Sigmoid colon (tissue), 3 donors: ENCODE measurements around the gene CLEC20A.

Source experiments
- POLR2A ChIP-seq, 2 donors: fragments of 450-650 bp; IDR thresholded peaks; one replicate each; pipeline ENCODE4 v1.6.1; 2016; ENCODE audit warnings: antibody characterized with exemption in 2 of 2, mild to moderate bottlenecking in 2 of 2, moderate library complexity in 2 of 2
- TF ChIP-seq, protein P1 (sequence below), 4 experiments: fragments of 450-650 bp in 3 of 4; fragments of 200-600 bp in 1 of 4; IDR thresholded peaks; one replicate each; pipeline ENCODE4 v1.5.1; 2016 to 2019; ENCODE audit warnings: antibody characterized with exemption in 4 of 4, mild to moderate bottlenecking in 3 of 4, moderate library complexity in 2 of 4

DNA sequence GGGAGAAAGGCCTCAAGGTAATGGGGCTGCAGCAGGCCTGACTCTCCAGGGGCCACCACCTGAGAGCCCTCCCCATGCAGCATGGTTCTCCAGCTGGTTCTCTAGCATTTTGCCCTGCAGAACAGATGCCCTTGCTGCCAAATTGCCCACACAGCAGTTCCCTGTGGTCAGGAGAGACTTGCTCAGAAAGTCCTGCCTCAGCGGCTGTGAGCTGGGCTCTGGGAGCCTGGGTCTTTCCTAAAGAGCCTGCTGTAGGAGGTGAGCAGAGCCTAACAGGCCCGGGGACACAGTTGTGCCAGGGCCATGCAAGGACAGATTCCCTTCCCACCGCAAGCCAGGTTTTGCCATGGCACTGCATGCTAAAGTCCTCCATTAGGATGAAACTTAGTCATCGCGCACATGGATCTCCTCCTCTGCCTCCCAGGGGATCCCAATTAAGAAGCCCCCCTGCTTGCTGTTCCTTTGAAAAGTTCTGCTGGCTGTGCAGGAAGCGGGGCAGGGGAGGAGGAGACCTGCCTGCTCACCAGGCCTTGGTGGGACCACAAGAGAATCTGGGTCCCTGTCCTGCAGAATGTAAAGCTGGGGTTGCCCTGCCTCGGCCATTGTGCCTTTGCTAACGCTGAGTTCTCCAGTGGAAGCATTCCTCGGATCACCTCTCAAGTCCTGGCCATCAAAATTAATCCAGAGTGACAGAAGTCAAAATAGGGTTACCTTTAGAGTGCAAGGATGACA is 37.5 kb upstream of the CLEC20A start:
- TF ChIP-seq, protein P1, sequence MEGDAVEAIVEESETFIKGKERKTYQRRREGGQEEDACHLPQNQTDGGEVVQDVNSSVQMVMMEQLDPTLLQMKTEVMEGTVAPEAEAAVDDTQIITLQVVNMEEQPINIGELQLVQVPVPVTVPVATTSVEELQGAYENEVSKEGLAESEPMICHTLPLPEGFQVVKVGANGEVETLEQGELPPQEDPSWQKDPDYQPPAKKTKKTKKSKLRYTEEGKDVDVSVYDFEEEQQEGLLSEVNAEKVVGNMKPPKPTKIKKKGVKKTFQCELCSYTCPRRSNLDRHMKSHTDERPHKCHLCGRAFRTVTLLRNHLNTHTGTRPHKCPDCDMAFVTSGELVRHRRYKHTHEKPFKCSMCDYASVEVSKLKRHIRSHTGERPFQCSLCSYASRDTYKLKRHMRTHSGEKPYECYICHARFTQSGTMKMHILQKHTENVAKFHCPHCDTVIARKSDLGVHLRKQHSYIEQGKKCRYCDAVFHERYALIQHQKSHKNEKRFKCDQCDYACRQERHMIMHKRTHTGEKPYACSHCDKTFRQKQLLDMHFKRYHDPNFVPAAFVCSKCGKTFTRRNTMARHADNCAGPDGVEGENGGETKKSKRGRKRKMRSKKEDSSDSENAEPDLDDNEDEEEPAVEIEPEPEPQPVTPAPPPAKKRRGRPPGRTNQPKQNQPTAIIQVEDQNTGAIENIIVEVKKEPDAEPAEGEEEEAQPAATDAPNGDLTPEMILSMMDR (IDR thresholded peaks at IDR 0.05), result no peak
- TF ChIP-seq POLR2A (IDR thresholded peaks at IDR 0.05), result no peak
